DOHH2 (cell line): Measurements from ENCODE around the gene COG1.

Experiments used
- H3F3A ChIP-seq: fragments of 200-600 bp; sonication (generic), shearing (Covaris generic); 2 replicates; pipeline ENCODE4 v1.6.0; 2016; ENCODE audit warnings: antibody characterized with exemption, mild to moderate bottlenecking; ENCODE audit not compliant: control insufficient read depth, insufficient read depth
- H3K27ac ChIP-seq: fragments of 200-600 bp; sonication (generic); 2 replicates; pipeline ENCODE4 v1.5.1; 2014; ENCODE audit warnings: low read depth, mild to moderate bottlenecking, low read length, moderate library complexity
- H3K27me3 ChIP-seq: fragments of 200-600 bp; sonication (generic); 2 replicates; pipeline ENCODE4 v1.6.1; 2014; ENCODE audit warnings: mild to moderate bottlenecking, low read length, mixed read lengths; ENCODE audit not compliant: control insufficient read depth
- H3K36me3 ChIP-seq: fragments of 200-600 bp; sonication (generic); 2 replicates; pipeline ENCODE4 v1.6.1; 2014; ENCODE audit warnings: mild to moderate bottlenecking, low read length, moderate library complexity, mixed read lengths; ENCODE audit not compliant: control insufficient read depth
- H3K4me1 ChIP-seq: fragments of 200-600 bp; sonication (generic); 2 replicates; pipeline ENCODE4 v1.6.1; 2014; ENCODE audit warnings: mild to moderate bottlenecking, low read length, mixed read lengths; ENCODE audit not compliant: control insufficient read depth
- H3K4me2 ChIP-seq: fragments of 200-600 bp; sonication (generic); 2 replicates; pipeline ENCODE4 v1.6.0; 2014; ENCODE audit warnings: mild to moderate bottlenecking, low read length, moderate library complexity
- H3K4me3 ChIP-seq: fragments of 200-600 bp; sonication (generic); 2 replicates; pipeline ENCODE4 v1.5.1; 2014; ENCODE audit warnings: mild to moderate bottlenecking, low read length, mixed read lengths
- H3K79me2 ChIP-seq: fragments of 200-600 bp; sonication (generic); 2 replicates; pipeline ENCODE4 v1.6.1; 2014; ENCODE audit warnings: mild to moderate bottlenecking, low read length, mixed read lengths; ENCODE audit not compliant: control insufficient read depth
- H3K9me2 ChIP-seq: fragments of 200-600 bp; sonication (generic); replicated peaks from 2 replicates; pipeline ENCODE4 v1.6.1; 2014; ENCODE audit warnings: mild to moderate bottlenecking, low read length, mixed read lengths; ENCODE audit not compliant: control insufficient read depth
- H3K9me3 ChIP-seq: fragments of 200-600 bp; sonication (generic); 2 replicates; pipeline ENCODE4 v1.6.1; 2014; ENCODE audit warnings: antibody characterized with exemption, low read length, mixed read lengths; ENCODE audit not compliant: control insufficient read depth, insufficient read depth
- H4K20me1 ChIP-seq: fragments of 200-600 bp; sonication (generic); 2 replicates; pipeline ENCODE4 v1.6.0; 2014; ENCODE audit warnings: low read depth, mild to moderate bottlenecking, antibody characterized with exemption, low read length, moderate library complexity; ENCODE audit not compliant: control insufficient read depth, insufficient read depth
- CTCF ChIP-seq: fragments of 200-600 bp; sonication (generic); IDR thresholded peaks from one replicate; pipeline ENCODE4 v1.5.1; 2014; ENCODE audit warnings: antibody characterized with exemption, mild to moderate bottlenecking, low read depth, low read length; ENCODE audit not compliant: poor library complexity, severe bottlenecking
- EZH2phosphoT487 ChIP-seq: fragments of 200-600 bp; sonication (generic); IDR thresholded peaks from 2 replicates; pipeline ENCODE4 v1.6.1; 2017; ENCODE audit warnings: borderline replicate concordance, mild to moderate bottlenecking, antibody characterized with exemption, low read length, moderate library complexity, mixed read lengths

The COG1 gene

GRCh38 chr17:73224663-73225305, 31.9 kb downstream of the COG1 start:
- H3K9me2 ChIP-seq: no peaks in the 10 kb centered on the region
- no peak overlapping the region for H3K4me2 ChIP-seq
- no peaks in the 10 kb centered on the region for H3K27me3 ChIP-seq
- H3K79me2 ChIP-seq: peaks cover 61% of the 10 kb centered on the region
- no peak overlapping the region for H3K4me3 ChIP-seq
- H3F3A ChIP-seq: no peaks in the 10 kb centered on the region
- H4K20me1 ChIP-seq: peaks cover 6% of the 10 kb centered on the region
- TF ChIP-seq EZH2phosphoT487 (no peak), CTCF (no peak)
- peaks cover 20% of the 10 kb centered on the region for H3K4me1 ChIP-seq
- H3K36me3 ChIP-seq: peaks cover 32% of the 10 kb centered on the region
- H3K9me3 ChIP-seq: no peaks in the 10 kb centered on the region
- H3K27ac ChIP-seq: no peak overlapping the region

GRCh38 chr17:73226556-73227172, 33.8 kb downstream of the COG1 start:
- Histone ChIP-seq H4K20me1 (peaks cover 18% of the 10 kb centered on the region), H3F3A (no peaks in the 10 kb centered on the region), H3K27ac (no peak overlapping the region), H3K36me3 (peaks cover 33% of the 10 kb centered on the region), H3K79me2 (peaks cover 76% of the 10 kb centered on the region), H3K4me1 (peaks cover 33% of the 10 kb centered on the region), H3K9me2 (no peaks in the 10 kb centered on the region), H3K4me3 (no peak overlapping the region), H3K4me2 (no peak overlapping the region), H3K27me3 (no peaks in the 10 kb centered on the region), H3K9me3 (no peaks in the 10 kb centered on the region)
- TF ChIP-seq CTCF (no peak), EZH2phosphoT487 (no peak)

GRCh38 chr17:73227379-73227778, 34.5 kb downstream of the COG1 start:
- Histone ChIP-seq H3K4me1 (peaks cover 33% of the 10 kb centered on the region), H3K4me2 (peak overlapping the region; percentile 2; the same call in 1 of the 2 replicates), H3K27ac (no peak overlapping the region), H3K4me3 (no peak overlapping the region), H3K27me3 (no peaks in the 10 kb centered on the region), H3K9me2 (no peaks in the 10 kb centered on the region), H3K79me2 (peaks cover 81% of the 10 kb centered on the region), H3K36me3 (peaks cover 36% of the 10 kb centered on the region), H3F3A (no peaks in the 10 kb centered on the region), H3K9me3 (no peaks in the 10 kb centered on the region), H4K20me1 (peaks cover 18% of the 10 kb centered on the region)
- TF ChIP-seq CTCF: no peak
